HG02610 (cell line): ENCODE measurements around the gene BAHCC1.

Source experiments
- ATAC-seq: cut with Tn5 transposase; IDR thresholded peaks from one replicate; pipeline ENCODE4 v1.9.1; 2021; ENCODE audit warnings: mild to moderate bottlenecking, moderate library complexity; ENCODE audit not compliant: unreplicated experiment

The BAHCC1 gene

DNA sequence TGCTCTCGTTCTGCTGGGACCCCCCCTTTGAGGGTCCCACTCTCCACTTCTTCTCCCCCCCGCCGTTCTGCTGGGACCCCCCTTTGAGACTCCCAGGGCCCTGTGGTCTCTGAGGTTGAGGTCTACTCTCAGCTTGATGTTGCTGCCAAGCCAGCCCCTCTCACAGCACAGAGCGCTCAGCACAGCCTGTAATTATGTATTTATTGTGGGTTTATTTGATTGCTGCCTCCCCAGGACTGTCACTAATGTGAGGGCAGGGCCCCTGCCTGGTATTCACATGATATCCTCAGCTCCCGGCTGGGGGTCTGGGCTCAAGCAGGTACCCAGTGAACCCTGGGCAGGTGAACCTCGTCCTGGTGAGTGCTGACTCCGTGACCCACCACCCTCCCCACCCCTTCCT, 81.9 kb downstream of the BAHCC1 start:
- no peak for ATAC-seq

DNA sequence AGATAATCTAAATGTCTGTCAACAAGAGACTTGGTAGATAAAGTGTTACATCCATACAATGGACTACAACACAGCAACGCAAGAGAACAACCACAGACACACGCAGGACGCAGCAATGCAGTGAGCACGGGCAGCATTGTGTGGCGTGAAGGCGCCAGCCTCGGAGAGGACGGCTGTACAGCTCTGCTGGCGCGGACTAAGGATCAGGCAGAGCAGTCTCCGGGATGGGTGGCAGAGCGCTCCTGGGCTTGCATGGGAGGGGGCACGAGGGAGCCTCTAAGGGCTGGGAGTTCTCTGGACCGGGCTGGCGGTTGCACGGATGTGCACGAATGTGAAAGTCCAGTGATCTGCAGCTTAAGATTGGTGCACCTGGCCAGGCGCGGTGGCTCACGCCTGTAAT, 82.9 kb downstream of the BAHCC1 start:
- no peak for ATAC-seq

DNA sequence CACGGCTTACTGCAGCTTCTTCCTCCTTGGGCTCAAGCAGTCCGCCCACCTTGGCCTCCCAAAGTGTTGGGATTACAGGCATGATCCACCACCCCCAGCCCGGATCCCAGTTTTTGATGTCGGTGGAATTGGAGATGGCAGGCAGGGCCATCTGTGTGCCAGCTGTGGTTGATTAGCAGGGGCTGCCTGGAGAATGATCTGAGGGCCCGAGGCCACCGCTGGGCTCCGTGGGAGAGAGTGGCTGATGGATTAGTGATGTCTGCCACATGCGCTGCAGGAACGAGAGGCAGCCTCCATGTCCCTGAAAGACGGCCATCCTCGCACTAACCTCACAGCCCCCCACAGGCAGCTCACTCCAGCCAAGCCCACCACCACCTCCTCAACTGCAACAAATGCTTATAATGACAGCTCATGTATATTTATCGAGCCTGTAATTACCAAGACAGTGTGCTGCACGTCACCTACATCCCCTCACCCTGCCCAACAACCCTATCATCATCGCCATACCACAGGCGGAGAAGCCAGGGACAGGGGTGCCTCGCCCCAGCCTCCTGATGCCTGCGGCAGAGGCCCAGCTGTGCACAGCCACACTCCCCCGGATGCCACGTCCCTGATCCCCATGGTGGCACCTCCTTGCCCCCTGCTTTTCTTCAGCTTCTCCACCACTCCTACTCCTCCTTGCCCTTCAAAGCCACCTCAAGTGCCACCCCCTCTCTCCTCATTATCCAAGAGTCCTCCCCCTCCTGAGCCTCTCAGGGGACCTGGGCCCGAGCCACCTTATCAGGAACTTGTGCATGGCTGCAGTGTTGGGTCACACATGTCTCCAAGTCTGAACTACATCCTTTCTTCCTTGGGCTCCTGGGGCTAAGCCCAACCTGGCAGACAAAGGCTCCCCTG, 84.2 kb downstream of the BAHCC1 start:
- ATAC-seq = no peak

DNA sequence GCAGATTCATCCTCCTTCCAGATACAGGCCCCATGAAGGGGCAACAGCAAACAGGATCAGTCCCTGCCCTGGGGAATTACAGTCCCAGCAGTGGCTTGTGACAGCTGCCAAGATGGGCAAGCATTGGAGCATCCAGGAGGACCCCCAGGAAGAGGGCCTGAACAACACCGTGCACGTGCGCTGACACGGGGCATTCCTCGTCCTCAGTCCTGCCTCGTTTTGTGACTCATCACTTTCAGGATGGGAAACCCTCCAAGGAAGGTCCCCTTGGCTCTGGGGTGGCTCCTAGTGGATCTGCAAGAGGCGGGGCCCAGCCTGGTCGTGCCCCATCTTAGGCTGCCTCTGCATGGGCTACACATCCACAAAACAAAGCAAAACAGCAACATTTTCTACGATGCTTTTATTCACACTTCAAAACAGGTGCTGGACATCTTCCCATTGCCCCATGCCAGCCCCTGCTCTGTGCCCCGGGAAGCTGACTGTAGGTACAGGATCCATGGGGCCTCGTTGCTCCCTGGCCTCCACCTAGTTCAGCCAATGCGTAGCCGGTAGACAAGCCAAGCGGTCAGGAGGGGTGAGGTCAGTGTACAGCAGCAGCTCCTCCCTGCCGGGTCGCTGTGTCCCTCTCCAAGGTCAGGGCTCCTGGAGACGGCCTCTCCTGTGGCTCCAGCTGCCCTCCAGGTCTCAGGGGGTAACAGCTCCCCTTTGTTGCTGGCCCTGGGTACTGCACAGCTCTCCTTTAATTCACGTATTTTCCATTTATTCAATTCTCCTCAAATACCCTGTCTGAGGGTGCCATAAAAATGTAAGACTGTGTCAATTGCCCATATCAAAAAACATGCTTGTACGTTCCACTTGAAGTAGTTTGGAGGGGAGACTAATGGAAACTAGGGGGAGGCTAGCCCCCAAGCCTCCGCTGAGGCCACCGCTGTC, 85.1 kb downstream of the BAHCC1 start:
- no peak for ATAC-seq

DNA sequence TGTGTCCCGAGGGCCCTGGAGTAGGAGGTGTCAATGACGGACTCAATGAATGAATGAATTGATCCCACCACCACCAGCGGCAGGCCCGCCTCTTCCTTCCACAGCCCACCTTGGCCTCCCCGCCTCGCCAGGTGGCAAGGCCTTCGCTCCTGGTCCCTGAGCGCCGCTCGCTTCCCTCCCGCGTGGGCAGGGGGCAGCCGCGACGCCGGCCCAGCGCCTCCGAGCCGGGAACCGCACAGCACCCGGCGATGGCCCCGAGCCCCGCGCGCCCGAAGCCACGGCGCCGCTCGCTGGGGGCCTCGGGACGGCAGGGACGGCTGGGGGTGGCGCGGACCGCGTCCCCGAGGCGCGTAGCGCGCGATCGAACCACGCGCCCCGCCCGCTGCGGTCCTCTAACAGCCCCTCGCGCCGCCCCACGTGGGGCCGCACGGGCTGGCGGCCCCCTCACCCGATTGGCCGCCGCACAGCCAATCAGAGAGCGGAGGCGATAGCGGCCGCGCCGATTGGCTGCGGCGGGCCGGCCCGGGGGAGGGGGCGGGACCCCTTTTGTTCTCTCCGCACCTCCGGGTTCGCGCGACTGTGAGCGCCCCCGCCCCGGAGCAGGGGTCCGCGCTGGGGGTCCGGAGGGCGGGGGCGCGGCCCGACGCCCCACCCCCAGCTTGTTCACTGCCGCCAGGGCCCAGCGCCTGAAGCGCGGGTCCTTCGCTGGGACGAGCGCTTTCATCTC, 86.0 kb downstream of the BAHCC1 start:
- ATAC-seq = no peak

DNA sequence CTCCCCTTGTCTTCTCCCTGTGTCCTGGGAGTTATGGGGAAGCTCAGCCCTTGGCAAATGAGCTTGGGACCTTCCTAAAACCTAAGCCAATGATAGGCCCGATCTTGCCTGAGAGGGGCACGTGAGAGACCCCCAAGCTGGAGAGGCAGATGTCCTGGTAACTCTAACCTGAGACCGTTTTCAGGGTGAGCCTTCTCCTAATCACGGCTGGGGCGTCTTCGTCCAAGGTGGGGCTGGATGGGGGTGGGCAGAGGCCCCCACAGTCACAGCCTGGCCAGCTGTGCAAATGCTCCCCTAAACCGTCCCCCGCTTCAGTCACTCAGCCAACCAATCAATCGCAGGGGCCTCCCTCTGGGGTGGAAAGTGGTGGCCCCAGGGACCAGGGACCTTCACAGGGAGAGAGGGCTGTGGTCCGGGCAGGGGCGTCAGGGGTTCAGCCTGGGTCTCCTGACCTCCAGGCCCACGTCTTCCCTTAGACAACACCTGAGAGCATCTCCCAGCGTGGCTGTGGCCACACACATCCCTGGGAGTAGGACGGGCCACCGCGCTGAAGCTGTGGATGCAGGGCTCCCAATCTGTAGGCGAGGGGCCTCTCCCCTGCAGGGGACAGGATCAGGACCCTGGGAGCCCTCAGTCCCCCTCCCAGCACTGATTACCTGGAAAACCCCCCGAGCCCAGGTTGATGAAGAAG, 86.7 kb downstream of the BAHCC1 start:
- ATAC-seq = no peak

DNA sequence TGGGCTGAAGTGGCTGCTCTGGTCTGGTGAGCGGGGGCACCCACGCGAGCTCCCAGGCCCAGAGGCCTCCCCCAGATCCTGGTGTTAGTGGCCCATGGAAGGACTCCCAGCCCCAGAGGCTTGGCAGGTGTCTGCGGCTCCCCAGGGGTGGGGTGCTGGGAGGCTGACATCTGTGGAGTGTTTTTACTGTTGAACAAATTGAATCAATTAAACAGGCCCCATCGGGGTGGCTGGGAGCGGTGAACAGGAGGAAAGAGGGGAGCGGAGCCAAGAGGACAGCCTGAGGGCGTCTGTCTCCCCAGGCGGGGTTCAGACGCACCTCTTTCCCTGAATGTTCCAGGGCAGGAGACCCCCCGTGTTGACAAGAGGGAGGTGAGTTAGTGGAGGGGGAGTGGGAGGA, 87.4 kb downstream of the BAHCC1 start:
- no peak for ATAC-seq

DNA sequence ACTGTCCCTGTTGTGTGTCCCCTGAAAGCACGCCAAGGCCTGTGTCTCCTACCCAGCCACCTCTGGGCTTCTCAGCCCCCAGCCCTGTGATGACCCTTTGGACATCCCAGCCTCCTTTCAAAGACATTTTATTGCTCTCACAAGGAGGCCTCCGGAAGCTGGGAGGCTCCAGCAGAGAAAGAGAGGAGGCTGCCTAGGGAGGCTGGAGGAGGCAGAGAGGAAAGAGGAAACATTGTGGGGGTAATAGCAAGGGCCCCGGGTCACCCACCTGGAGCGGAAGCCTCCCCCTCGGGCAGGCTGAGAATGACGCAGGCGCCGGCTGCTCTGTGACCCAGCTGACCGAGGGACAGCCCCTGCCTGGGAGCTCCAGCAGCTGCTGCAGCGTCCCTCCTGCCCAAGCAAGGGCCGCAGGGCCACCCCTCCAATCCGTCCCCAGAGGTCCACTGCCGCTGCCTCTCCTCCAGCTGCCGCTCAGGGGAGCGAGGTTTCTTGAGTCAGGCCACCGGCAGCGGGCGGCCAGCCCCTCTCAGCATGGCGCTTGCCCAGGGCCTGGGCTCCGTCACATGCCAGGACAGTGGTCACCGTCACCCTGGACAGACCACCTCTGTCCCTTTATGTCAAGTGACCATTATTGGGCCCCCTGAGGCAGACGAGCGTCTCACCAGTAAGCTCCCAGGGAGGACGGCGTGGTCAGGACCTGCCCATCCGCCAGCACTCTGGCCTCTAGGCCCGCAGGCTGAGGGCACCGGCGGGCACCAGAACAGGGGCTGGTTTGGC, 88.0 kb downstream of the BAHCC1 start:
- no peak for ATAC-seq

DNA sequence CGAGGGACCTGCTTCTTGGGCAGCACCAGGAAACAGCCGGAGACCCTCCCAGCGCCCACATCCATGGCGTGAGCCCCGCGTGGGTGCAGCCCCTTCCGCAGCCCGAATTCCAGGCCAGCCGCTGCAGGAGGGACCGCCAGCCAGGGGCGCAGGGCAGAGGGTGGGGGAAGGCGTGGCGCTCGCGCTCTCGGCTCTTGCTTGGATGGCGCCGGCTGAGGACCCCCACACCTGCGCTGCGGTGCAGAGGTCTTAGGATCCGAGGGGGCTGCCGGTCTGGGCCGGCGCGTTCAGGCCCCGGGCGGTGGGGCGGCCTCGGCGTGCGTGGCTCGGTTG, 88.6 kb downstream of the BAHCC1 start:
- no peak for ATAC-seq

DNA sequence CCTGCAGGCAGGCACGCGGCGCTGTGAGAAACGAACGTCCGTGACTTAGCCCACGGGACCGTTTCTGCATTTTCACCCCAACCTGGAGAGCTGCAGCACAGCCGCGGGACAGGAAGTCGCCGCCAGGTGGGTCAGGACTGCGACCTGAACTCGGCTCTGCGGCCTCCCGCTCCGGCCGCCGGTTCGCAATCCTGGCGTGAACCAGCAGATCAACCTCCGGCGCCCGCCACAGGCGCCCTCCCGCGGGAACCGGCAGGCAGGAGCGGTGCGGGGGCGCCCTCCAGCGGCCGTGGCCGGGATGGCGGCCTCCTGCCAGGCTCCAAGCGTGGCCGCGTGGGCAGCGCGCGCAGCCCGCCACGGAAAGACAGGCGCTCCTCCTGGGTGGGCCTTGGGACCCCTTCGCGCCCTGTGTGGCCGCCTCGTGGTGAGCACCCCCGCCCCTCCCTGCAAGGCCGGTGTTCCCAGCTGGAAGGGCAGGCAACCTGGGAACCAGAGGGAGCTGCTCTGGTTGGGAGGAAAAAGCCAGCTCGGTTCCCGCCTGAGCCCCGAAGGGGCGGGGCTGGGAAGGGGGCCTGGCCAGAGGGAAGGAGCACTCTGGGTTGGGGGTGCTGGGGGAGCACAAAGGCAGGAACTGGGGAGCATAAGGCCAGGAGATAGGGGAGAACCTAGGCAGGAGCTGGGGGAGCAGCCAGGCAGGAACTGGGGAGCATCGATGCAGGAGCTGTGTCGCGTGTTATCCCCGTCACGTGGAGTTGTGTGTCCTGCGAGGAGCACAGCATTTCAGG, 89.1 kb downstream of the BAHCC1 start:
- ATAC-seq = peak; percentile 45

DNA sequence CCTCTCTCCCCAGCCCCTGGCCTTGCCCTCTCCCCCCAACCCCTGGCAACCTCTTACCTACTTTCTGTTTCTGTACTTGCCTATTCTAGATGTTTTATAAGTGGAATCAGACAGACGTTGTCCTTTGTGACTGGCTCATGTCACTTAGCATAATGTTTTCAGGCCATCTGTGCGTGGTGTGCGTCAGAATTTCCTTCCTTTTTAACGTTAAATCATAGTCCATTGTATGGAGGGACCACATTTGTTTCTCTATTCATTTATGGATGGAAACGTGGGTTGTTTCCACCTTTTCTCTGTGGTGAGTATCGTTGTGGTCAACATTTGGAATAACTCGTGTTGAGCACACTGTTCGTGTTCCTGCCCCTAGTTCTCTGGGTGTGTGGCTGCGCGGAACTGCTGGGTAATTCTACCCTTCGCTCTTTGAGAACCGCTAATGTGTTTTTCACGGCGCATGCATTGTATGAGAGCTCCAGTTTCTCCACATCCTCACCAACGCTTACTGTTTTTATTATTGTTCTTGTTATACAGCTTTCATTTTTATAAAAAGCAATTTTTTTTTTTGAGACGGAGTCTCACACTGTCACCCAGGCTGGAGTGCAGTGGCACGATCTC, 91.0 kb downstream of the BAHCC1 start:
- no peak for ATAC-seq

DNA sequence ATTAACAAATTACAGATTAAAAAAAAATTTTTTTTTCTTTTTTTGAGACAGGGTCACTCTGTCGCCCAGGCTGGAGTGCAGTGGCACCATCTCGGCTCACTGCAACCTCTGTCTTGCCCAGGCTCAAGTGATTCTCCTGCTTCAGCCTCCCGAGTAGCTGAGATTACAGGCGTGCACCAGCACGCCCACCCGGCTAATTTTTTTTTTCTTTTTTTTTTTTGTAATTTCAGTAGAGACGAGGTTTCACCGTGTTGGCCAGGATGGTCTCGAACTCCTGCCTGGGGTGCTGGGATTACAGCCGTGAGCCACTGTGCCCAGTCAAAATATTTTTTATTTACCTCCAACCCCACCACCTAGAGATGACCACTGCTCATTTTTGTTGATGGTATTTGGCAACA, 91.8 kb downstream of the BAHCC1 start:
- no peak for ATAC-seq

DNA sequence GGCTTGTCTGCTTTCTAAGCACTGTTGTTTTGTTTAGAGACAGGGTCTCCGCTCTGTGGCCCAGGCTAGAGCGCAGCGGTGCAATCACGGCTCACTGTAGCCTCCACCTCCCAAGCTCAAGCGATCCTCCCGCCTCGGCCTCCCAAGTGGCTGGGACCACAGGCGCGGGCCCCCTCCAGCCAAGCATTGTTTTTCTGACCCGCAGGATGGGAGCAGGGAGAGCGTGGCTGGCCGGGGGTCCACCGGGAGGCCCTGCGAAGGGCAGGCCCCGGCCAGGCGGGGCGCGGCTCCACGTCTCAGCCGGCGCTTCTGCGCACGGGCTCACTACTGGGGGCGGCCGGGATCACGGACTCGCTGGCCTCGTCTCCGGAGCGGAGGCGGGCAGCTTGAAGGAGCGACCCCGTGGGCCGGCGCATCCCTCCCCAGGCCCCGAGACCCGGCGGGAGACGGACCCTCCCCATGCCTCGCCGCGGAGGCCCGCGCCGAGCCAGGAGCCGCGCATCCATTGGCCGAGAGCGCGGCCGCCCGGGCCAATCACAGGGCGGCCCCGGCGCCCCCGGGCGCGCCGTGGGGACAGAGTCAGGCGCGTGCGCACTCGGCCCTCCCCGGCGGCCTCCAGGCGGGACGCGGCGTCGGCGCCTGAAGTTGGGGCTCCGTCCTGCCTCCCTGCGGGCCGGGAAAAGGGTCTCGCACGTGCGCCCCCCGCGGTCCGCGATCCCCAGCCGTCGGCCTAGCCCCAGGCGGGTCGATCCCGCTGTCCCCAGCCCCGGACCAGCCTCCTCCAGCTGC, 92.4 kb downstream of the BAHCC1 start:
- peak; percentile 46 for ATAC-seq

DNA sequence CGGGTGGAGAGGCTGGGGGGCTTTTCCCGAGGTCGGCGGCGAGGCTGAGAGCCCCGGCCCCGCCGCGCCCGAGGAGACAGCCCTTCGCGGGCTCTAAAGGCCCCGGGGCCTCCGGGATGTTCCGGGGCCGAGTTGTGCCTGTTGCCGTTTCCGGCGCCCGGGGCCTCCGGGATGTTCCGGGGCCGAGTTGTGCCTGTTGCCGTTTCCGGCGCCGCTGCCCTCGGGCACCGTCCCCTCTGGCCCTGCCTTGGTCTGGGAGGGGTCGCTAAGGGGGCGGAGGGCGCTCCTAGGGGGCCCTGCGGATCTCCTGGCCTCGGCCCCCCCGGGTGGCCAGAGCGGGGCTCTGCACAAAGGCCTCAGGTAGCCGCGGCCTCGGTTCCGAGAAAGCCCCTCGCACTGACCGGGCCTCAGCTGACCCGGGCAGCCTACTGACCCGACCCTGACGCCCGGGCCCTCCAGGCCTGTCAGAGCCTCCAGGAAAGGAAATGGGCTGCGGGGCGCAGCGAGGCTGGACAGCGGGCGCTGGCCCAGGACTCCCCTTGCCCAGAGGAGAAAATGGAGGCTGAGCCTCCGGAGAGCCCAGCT, 93.1 kb downstream of the BAHCC1 start:
- ATAC-seq = no peak

DNA sequence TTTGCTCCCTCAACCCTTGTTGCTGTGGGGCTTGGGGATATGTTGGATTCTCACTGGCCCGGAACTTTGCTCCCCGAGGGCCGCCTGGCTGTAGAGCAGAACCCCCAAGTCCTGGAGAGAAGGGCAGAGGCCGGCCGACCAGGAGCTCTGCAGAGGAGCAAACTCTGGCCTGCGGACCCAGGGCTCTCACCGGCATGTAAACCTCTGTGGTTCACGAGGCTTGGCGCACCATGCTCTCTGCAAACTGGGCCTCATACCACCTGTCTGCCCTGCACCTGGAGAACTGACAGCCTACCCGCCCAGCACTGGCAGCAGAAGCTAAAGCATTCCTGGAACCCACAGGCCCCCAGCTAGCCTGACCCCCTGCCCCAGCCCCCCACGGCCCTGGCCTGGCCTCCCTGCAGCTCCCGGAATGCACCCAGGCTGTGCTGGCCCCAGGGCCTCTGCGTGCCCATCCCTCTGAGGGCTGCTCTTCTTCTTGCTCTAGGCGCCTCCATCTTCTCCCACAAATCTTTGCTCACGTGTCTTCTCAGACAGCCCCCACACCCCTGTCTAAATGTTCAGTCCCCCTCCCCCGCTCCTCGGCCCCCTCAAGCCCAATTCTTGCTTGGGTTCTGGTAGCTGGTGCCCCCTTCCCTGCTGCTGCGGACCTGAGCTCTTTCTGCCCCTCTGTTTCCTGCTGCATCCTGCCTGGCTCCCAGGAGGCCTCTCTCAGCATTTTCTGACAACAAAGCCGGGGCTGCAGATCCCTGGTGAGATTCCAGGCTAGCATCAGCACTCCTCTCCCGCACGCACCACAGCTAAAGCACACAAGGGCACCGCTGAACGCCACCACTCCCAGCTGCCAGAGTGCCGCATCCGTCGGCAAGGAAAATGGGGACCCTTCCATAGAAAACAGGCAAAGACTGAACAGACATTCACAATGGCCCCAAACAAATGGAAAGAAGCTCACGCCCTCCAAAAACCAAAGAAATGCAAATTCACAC, 94.0 kb downstream of the BAHCC1 start:
- no peak for ATAC-seq
